ENCODE results near the gene PCSK5.

DNA sequence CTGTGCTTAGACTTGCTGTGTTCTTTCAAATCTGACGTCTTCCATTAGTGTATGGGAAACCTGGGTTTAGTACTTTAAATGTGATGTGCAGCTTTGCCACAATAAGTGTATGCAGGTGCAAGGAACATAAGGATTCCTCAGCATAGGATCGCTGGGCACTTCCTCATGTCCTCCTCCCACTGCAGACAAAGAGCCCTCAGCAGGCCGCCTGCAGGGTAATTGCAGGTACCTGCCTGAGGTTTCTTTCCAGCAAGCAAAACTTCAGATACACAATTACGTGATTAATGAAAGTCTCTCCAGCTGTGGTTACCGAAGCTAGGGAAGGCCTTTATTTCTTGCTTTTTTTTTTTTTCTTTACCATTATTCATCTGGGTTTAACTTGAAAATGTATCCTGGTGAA, 270.6 kb downstream of the PCSK5 start:
- TF ChIP-seq, protein P1, sequence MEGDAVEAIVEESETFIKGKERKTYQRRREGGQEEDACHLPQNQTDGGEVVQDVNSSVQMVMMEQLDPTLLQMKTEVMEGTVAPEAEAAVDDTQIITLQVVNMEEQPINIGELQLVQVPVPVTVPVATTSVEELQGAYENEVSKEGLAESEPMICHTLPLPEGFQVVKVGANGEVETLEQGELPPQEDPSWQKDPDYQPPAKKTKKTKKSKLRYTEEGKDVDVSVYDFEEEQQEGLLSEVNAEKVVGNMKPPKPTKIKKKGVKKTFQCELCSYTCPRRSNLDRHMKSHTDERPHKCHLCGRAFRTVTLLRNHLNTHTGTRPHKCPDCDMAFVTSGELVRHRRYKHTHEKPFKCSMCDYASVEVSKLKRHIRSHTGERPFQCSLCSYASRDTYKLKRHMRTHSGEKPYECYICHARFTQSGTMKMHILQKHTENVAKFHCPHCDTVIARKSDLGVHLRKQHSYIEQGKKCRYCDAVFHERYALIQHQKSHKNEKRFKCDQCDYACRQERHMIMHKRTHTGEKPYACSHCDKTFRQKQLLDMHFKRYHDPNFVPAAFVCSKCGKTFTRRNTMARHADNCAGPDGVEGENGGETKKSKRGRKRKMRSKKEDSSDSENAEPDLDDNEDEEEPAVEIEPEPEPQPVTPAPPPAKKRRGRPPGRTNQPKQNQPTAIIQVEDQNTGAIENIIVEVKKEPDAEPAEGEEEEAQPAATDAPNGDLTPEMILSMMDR (IDR thresholded peaks at IDR 0.05; ENCODE audit: poor library complexity) = no peak
- no peak for TF ChIP-seq EZH2phosphoT487 (IDR thresholded peaks at IDR 0.05; ENCODE audit: low read depth, severe bottlenecking, unreplicated experiment)
